T-helper 2 cell treated with Interferon-gamma antibody and Interleukin-4, amounts not matched to agents 100 ng/mL and 5 ng/mL, for 36 hours (primary cell): ENCODE measurements around the gene TMC5. TPM values are rescaled to one million over a fixed set of nuclear protein-coding genes. Genes with fewer than 3 reads are reported as not detected.

ENCODE experiments used
- intact Hi-C: fragments of 100-400 bp; cut with micrococcal nuclease; formaldehyde crosslinking; loops from one replicate; pipeline ENCODE4 v1.15.1; 2023
- total RNA-seq: library from RNA; stranded (reverse); gene quantifications from 2 replicates; pipeline ENCODE4 v1.2.3, GENCODE V29; 2022

TMC5 gene
- total RNA-seq, 1 donor from 2014 or later: not detected

GRCh38 chr16:19502395-19503131 lies 84.9 kb downstream of the TMC5 start:
- intact Hi-C loops: loop anchor here (1.0 to 10.0 kb wide), 4 partner anchors 113 to 418 kb away; partner anchors contain the start of gene SYT17

- intact Hi-C loops: loop anchor here (5.0 to 10.0 kb wide), 2 partner anchors 336 to 419 kb away; partner anchors contain the start of gene SYT17
These were observed 85.9 kb downstream of the TMC5 start for GRCh38 chr16:19503461-19504075.

- intact Hi-C loops: loop anchor here (10.0 kb wide), 1 partner anchor 421 kb away; no protein-coding TSS in a partner anchor
These were observed 88.1 kb downstream of the TMC5 start for GRCh38 chr16:19505600-19506303.

- intact Hi-C loops: loop anchor here (10.0 kb wide), 1 partner anchor 422 kb away; no protein-coding TSS in a partner anchor
These were observed 89.3 kb downstream of the TMC5 start for GRCh38 chr16:19506965-19507364.

- intact Hi-C loops: loop anchor here (10.0 kb wide), 1 partner anchor 423 kb away; no protein-coding TSS in a partner anchor
These were observed 90.2 kb downstream of the TMC5 start for GRCh38 chr16:19507867-19508266.

GRCh38 chr16:19512297-19512696 lies 94.6 kb downstream of the TMC5 start:
- intact Hi-C loops: no loop called here

- intact Hi-C loops: no loop called here
These were observed 95.8 kb downstream of the TMC5 start for GRCh38 chr16:19513377-19514053.

GRCh38 chr16:19515757-19516156 lies 98.1 kb downstream of the TMC5 start:
- intact Hi-C loops: no loop called here

GRCh38 chr16:19517424-19518089 lies 99.9 kb downstream of the TMC5 start:
- intact Hi-C loops: no loop called here

- intact Hi-C loops: no loop called here
These were observed 100.7 kb downstream of the TMC5 start for GRCh38 chr16:19518388-19518787.

GRCh38 chr16:19520861-19521331 lies 103.2 kb downstream of the TMC5 start:
- intact Hi-C loops: loop anchor here (5.0 kb wide), 3 partner anchors 139 to 1221 kb away; partner anchors contain the start of genes SMG1 and THUMPD1

- intact Hi-C loops: loop anchor here (5.0 kb wide), 3 partner anchors 139 to 1221 kb away; partner anchors contain the start of genes SMG1 and THUMPD1
These were observed 104.1 kb downstream of the TMC5 start, which contains the start of gene GDE1 for GRCh38 chr16:19521471-19522396. Gene GDE1 (minus strand): TSS chr16:19522098. CDS start chr16:19521964, 134 bp downstream.

GRCh38 chr16:19522397-19522732 lies 104.7 kb downstream of the TMC5 start:
- intact Hi-C loops: loop anchor here (5.0 kb wide), 3 partner anchors 140 to 1220 kb away; partner anchors contain the start of genes SMG1 and THUMPD1

GRCh38 chr16:19522760-19523159 lies 105.1 kb downstream of the TMC5 start:
- intact Hi-C loops: loop anchor here (1.0 to 5.0 kb wide), 6 partner anchors 33 to 1220 kb away; partner anchors contain the start of genes COQ7, IQCK, KNOP1 and SMG1

GRCh38 chr16:19523184-19523558 lies 105.5 kb downstream of the TMC5 start:
- intact Hi-C loops: loop anchor here (1.0 to 5.0 kb wide), 6 partner anchors 32 to 1219 kb away; partner anchors contain the start of genes COQ7, IQCK, KNOP1 and SMG1

- intact Hi-C loops: loop anchor here (1.0 to 5.0 kb wide), 7 partner anchors 32 to 1219 kb away; partner anchors contain the start of genes COQ7, IQCK, KNOP1 and SMG1
These were observed 106.1 kb downstream of the TMC5 start, which contains the start of gene CCP110 for GRCh38 chr16:19523559-19524355. Gene CCP110 (plus strand): TSS chr16:19523942. CDS start chr16:19527882, 3,940 bp downstream.

- intact Hi-C loops: loop anchor here (2.0 to 5.0 kb wide), 4 partner anchors 142 to 1218 kb away; partner anchors contain the start of genes SMG1 and THUMPD1
These were observed 106.6 kb downstream of the TMC5 start for GRCh38 chr16:19524356-19524615.
